Measurements from ENCODE around the gene FBXW12.

DNA sequence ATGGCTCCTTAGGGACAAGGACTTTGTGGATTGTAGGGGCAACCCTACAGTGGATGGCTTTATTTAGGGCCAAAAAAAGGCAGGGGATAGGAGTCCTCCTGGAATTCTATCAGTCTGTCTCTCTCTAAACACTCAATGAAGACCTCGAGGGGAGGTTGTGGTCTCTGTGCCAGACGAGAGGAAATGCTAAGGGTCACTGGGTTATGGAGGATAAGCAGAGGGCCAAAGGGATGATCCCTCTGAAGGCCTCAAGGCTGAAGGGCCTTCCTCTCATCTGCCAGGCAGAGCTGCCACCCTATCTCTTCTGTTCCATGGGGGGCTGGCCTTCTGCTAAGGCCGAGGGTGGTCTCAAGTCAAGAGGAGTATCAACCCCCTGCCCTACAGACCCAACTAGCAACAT, 30.9 kb downstream of the FBXW12 start:
- no peak for TF ChIP-seq POLR2A (IDR thresholded peaks at IDR 0.05)
- TF ChIP-seq, protein P1, sequence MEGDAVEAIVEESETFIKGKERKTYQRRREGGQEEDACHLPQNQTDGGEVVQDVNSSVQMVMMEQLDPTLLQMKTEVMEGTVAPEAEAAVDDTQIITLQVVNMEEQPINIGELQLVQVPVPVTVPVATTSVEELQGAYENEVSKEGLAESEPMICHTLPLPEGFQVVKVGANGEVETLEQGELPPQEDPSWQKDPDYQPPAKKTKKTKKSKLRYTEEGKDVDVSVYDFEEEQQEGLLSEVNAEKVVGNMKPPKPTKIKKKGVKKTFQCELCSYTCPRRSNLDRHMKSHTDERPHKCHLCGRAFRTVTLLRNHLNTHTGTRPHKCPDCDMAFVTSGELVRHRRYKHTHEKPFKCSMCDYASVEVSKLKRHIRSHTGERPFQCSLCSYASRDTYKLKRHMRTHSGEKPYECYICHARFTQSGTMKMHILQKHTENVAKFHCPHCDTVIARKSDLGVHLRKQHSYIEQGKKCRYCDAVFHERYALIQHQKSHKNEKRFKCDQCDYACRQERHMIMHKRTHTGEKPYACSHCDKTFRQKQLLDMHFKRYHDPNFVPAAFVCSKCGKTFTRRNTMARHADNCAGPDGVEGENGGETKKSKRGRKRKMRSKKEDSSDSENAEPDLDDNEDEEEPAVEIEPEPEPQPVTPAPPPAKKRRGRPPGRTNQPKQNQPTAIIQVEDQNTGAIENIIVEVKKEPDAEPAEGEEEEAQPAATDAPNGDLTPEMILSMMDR (IDR thresholded peaks at IDR 0.05), result no peak
